ENCODE measurements around the gene RB1.

GRCh38 chr13:48493066-48493765, 189.7 kb downstream of the RB1 start:
- TF ChIP-seq CTCF (IDR thresholded peaks at IDR 0.05) (no peak), POLR2A (IDR thresholded peaks at IDR 0.05) (no peak)

Measured in esophagus squamous epithelium (tissue), 4 donors.